ENCODE data around the gene NINJ2. TPM values are rescaled to one million over a fixed set of nuclear protein-coding genes. Genes with fewer than 3 reads are reported as not detected.

Gene NINJ2
- total RNA-seq, 1 donor from 2014 or later: 8.6 TPM

DNA sequence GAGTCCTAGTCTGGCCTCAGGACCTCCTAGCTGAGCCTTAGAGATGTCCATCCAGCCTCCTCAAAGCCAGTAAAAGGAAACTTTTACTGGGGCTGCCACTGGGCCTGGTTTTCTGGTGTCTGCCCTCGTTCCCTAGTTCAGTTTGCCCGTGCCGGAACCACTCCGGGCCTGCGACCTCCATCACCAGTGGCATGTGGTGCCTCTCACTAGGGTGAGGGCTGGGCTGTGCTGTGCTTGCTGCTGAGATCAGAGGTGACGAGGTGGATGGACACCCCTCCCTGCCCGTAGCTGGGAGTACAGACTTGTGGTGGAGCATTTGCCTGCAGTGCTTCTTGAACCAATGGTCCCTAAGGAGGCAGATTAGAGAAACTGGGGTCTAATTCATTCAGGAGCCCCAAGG is 127.8 kb downstream of the NINJ2 start:
- DNase-seq (ENCODE audit: missing footprints): no peak
- no peak for ATAC-seq
- intact Hi-C loops (cut with DNase I): no loop called here

DNA sequence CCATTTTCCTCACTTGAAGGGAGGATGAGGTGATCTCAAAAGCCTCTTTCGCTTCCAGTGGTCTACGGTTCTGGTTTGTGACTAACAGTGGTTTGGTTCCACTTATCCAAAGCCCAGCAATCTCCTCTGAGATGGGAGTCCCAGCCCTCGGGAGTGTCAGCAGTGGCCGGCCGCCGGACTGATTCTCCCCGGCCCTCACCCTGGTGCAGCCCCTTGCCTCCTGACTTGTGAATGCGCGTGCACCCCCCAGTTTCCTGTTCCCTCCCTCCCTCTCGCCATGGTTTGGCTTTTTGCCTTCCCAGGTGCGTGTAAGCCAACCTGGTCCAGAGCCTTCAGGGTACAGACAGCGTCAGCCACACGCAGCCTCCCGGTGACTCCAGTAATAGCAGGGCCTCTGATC is 129.0 kb downstream of the NINJ2 start:
- DNase-seq (ENCODE audit: missing footprints): no peak
- no peak for ATAC-seq
- intact Hi-C loops (cut with DNase I): no loop called here

DNA sequence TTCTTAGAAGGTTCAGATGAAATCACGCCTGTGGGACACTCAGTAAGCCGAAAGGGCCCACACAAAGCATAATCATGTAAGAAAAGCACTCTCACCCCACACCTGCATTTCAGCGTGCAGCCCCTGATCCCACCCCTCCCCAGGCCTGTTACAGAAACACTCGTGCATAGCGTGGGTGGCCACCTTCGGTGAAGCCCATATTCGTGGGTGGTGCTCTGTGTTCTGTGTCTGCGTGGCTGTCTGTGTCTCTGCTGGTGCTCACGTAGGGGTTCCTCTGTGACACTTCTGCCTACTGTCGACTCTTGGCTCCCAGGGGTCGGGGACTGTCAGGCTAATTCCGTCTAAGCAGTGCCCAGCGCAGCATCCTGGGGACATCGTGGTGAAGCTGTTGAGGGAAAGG is 129.5 kb downstream of the NINJ2 start:
- ATAC-seq (no peak), DNase-seq (ENCODE audit: missing footprints) (no peak)
- intact Hi-C loops (cut with DNase I): no loop called here

DNA sequence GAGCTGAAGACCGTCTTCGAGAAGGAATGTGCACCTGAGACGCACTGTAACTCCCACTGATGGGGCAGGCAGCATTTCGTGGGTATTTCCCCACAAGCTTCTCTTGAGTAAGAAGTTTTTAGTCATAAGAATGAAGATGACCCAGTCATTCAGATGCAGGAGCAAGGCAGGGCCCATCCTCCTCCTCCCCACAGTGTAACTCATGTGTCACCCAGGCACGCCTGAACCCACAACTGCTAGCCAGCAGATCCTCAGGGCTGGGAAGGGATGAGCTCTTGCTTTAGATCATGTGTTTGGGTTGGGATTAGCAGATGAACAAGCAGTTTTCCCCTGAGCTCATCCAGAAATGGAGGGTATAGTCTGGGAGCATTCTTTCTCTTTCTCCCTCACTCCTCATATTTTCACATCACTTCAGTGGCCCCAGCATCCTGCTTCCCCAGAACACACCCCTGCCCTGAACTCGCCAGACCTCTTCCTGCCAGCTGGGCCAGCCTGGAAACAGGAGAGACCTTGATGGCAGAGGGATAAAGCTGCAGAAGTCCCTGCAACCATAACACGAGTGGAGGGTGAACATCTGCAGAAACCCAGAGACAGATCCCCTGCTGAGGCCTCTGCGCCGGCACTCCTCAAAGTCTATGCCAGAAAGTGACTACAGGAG is 130.2 kb downstream of the NINJ2 start:
- no peak for DNase-seq (ENCODE audit: missing footprints)
- ATAC-seq: no peak
- intact Hi-C loops (cut with DNase I): no loop called here

DNA sequence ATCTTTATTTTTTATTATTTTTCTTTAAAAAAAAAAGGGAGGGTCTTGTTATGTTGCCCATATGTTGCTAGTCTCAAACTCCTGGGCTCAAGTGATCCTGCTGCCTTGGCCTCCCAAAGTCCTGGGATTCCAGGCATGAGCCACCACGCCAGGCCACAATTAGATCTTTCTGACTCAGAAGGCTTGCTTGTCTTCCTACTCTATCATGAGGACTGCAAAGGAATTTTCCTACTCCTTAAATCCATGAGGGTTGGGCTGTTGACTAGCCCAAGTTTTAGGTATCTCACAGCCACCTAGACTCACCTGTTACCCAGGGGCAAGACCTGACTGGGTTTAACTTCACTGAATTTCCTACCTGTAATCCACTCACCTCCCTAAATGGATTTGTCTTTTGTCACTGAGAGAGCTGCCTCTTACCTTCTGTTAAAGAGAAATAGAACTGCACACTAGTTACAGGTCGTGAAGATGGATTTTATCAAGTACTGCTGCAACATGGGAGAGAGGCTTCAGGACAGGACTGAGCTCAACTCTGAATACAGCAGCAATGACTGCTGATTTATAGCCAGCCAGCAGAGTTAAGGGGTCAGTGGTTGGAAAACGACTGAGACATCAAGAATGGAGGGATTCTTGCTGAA is 131.2 kb downstream of the NINJ2 start:
- intact Hi-C loops (cut with DNase I): no loop called here
- DNase-seq (ENCODE audit: missing footprints): no peak
- ATAC-seq: no peak

DNA sequence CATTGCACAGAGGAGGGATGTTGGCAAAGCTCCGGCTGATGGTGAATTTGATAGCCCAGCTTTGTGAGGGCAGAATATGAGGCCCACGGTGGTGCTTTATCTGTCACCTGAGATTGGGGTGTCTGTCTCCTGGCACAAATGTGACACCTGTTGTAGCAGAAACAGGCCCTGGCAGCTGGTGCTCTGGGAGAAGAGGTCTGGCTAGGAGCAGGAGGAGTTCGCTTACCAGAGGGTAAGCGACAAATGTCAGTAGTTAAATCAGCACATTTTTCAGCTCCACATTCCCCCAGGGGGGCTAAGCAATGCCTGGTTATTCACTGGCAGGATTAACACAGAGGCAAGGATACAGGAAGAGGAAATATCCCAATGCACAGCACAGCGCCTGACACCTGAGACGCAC is 132.4 kb downstream of the NINJ2 start:
- DNase-seq (ENCODE audit: missing footprints) (no peak), ATAC-seq (no peak)
- intact Hi-C loops (cut with DNase I): no loop called here

DNA sequence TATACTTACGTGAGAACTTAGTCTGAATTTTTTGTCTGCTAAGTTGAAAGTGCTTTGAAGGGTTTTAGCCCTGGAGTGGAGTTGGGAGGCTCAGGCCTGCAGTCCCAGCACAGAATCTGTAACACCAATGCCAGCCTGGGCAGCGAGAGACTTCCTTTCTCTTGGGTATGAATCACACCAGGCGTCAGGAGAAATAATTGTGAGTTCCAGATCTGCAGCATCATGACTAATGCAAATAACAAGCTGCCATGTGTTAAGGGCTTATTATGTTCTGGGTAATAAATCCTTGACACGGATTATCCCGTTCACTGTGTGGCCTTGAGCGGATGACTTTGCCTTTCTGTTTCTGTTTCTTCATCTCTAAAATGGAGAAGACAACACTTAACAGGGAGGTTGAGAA is 132.9 kb downstream of the NINJ2 start:
- intact Hi-C loops (cut with DNase I): no loop called here
- DNase-seq (ENCODE audit: missing footprints): no peak
- ATAC-seq: no peak

DNA sequence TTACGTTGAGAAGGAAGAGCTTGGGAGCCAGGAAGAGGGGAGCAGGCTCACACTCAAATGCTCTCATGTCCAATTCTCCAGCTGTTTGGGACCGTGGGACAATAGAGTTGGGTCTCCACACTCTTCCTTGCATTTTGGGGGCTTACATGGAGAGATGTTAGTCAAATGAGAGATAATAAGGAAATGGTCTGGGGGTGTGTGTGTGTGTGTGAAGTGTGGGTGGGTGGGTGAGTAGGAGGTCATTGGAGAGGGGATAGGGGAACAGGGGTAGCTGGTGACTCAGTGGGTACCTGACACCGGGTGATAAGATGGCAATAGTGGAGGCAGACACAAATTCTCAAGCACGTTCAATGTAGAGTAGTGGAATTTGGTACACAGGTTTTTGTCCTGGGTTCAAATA is 135.5 kb downstream of the NINJ2 start:
- ATAC-seq: no peak
- DNase-seq (ENCODE audit: missing footprints): no peak
- intact Hi-C loops (cut with DNase I): no loop called here

DNA sequence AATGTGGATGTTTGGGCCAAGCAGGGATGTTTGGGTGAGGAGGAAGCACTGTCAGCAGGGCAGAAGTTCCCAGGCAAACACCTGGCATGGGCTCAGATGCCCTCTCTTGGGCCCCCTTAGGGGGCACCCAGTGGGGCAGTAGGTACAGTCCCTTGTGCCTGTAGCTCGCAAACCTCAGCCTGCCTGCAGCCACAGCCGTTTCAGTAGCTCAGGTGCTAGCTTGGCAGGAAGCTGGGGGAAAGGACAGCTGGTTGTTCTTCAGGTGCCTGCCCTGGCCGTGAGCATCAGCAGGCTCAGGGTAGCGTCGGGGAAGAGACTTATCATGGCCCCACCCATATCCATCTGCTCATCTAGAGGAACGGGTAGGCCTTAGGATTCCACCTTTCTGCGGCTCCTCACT is 136.0 kb downstream of the NINJ2 start:
- ATAC-seq (no peak), DNase-seq (ENCODE audit: missing footprints) (no peak)
- intact Hi-C loops (cut with DNase I): no loop called here

DNA sequence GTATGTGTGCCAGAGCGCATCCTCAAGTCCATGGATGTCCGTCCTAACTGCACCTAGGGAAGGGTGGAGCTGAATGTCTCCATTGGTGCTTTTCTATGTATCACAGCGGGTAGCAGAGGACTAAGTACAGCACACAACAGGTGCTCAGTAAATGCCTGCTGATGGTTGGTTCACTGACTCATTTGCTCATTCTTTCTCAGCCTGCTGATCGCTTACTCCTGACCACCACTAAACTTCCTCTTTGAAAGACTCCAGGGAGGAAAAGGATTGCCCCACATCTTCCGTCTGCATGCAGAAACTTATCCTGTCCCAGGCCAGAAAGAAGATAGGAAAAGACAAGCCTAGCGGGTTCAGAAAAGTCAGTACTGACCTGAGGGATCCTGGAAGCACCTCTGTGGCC is 137.2 kb downstream of the NINJ2 start:
- intact Hi-C loops (cut with DNase I): no loop called here
- DNase-seq (ENCODE audit: missing footprints) (no peak), ATAC-seq (no peak)

DNA sequence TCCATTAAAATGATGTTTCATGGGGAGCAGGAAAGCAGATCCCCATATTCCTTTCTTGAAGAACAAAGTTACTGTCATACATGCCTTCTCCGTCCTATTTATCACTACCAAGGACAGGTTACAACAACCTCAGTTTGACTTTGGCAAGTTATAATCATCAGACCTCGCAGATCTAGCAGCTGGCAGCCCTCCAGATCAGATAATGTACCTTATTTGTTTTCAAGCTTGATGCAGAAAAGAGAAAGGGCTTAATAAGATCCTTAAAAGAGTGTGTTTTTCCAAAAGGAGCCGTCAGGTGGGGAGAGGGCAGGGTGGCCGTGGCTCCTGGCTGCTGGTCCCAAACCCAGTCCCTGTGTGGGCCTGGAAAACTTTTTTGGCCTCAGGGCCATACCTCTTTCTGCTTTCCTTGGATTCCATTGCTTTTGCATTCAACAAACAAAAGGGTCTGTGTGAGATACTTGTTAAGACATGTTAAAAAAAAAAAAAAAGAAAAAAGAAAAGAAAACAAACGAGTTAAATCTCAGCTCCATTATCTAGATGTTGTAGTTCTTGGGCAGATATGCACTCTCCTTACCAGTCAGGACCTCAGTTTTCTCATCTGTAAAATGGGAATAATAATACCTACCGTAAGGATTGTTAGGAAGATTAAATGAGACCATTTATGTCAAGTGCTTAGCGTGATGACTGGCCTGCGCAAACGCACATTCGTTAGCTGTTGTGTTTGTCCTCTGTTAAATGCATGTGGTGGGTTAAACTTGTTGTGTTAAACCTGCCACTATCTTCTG is 138.9 kb downstream of the NINJ2 start:
- no peak for DNase-seq (ENCODE audit: missing footprints)
- no peak for ATAC-seq
- intact Hi-C loops (cut with DNase I): no loop called here

DNA sequence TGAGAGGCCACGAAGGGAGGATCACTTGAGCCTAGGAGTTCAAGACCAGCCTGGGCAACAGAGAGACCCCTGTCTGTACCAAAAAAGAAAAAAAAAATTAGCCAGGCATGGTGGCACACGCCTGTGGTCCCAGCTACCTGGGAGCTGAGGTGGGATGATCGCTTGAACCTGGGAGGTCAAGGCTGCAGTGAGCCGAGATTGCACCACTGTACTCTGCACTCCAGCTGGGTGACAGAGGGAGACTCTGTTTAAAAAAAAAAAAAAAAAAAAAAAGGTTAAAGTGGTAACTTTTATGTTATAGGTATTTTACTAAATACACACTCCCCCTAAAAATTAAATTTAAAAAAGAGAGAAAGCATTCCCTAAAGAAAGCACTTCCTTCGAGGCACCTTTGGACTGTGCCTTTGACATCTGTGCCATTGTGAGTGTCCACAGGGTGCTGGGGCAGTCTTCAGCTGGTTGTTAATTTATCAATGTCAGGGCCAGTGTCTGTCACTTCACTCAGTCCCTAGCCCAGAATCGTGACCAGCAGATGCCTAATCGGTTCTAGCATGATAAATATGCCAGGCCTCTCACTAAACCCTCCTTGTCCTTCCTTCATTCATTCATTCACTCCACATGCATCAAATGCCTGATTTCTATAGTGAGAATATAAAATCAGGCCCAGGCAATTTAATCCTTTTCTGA is 140.4 kb downstream of the NINJ2 start:
- no peak for ATAC-seq
- no peak for DNase-seq (ENCODE audit: missing footprints)
- intact Hi-C loops (cut with DNase I): no loop called here

DNA sequence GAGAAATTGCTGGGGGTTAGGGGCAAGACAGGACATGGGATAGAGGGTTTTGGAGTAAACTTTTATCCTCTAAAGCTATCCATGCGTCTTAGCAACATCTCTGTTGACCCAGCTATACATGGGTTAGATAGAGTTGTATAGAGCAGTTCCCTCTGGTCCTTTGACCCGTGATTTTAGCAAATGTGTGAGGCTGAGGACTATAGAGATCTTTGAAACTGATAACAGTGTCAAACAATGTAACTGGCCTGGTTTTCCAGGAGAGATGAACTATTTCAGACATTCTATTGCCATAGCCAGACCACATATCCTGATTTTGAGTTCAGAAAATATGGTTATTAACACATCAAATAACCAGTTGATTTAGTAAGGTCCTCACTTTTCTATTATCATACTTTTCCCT is 143.1 kb downstream of the NINJ2 start:
- intact Hi-C loops (cut with DNase I): no loop called here
- no peak for DNase-seq (ENCODE audit: missing footprints)
- ATAC-seq: no peak

DNA sequence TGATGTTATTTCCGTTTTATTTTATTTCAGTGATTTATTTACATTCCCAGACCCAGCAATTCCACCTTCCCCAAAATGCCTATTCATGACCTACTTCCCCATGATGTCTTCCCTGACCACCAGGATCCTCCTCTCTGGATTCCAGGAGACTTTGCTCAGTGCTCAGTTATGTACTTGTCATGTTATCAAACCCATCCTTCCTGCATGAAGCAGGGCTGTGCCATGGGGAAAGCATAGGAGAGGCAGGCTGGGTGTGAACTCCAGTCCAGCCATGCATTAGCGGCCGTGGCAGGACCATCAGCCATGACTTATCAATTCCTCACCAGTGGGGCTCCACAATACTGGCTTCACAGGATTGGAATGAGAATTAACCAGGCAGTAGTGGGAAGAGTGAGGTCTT is 145.7 kb downstream of the NINJ2 start:
- ATAC-seq (no peak), DNase-seq (ENCODE audit: missing footprints) (no peak)
- intact Hi-C loops (cut with DNase I): no loop called here

Other genes with a start within 250 kb of the NINJ2 start
- gene B4GALNT3, start 203.5 kb downstream of the NINJ2 start, total RNA-seq: 36.6 TPM
- gene WNK1, start 89.1 kb upstream of the NINJ2 start, total RNA-seq: 284 TPM